Cardiac septum (tissue), 1 donor: ENCODE results near the gene CCL17. TPM values are rescaled to one million over a fixed set of nuclear protein-coding genes. Genes with fewer than 3 reads are reported as not detected.
"Not testable (repeated sequence)": the region's sequence is repeated elsewhere in the genome, so short reads cannot be mapped to it uniquely, and the experiment has no call there.

Source experiments
- DNase-seq: peaks from one replicate; pipeline ENCODE4 v3.0.0-alpha.2; 2020; ENCODE audit warnings: low spot score
- intact Hi-C: fragments of 100-400 bp; cut with DNase I; formaldehyde crosslinking; loops from one replicate; pipeline ENCODE4 v1.14.0; 2022
- total RNA-seq: library from RNA; stranded (reverse); fragmentation: NEBNext Ultra II Directional; extraction: Animal tissue kit (Norgen Biotek cat#: 25700); gene quantifications from one replicate; pipeline ENCODE4 v1.2.1, GENCODE V29; 2021
- donor health status: DM: no; HTN: no; CAD: no.

Gene CCL17
- total RNA-seq, 1 donor from 2014 or later, result not detected

- DNase-seq, result no peak
- intact Hi-C loops, result no loop called here
Observed at GRCh38 chr16:57391708-57392107, 12.9 kb upstream of the CCL17 start.

GRCh38 chr16:57392694-57393093, 11.9 kb upstream of the CCL17 start:
- no peak for DNase-seq
- intact Hi-C loops, result no loop called here

GRCh38 chr16:57394444-57394843, 10.1 kb upstream of the CCL17 start:
- no peak for DNase-seq
- intact Hi-C loops, result no loop called here

GRCh38 chr16:57395026-57395425, 9.5 kb upstream of the CCL17 start:
- DNase-seq, result no peak
- intact Hi-C loops, result no loop called here

- intact Hi-C loops, result no loop called here
- DNase-seq, result no peak
Observed at GRCh38 chr16:57396786-57397185, 7.8 kb upstream of the CCL17 start.

- intact Hi-C loops, DNase-seq: not testable (repeated sequence)
Observed at GRCh38 chr16:57397493-57397892, 7.1 kb upstream of the CCL17 start.

GRCh38 chr16:57401943-57402640, 2.5 kb upstream of the CCL17 start:
- no peak for DNase-seq

GRCh38 chr16:57405097-57405496, 530 bp downstream of the CCL17 start:
- no peak for DNase-seq
- intact Hi-C loops, result no loop called here

More at GRCh38 chr16:57401943-57402640, 2.5 kb upstream of the CCL17 start:
- intact Hi-C loops, result no loop called here

GRCh38 chr16:57406881-57407280, 2.3 kb downstream of the CCL17 start:
- intact Hi-C loops, result no loop called here
- DNase-seq, result no peak

- DNase-seq, result no peak
- intact Hi-C loops, result no loop called here
Observed at GRCh38 chr16:57407521-57408353, 3.2 kb downstream of the CCL17 start.

GRCh38 chr16:57409065-57409464, 4.5 kb downstream of the CCL17 start:
- intact Hi-C loops, result no loop called here
- no peak for DNase-seq

- intact Hi-C loops, result loop anchor here (5.0 to 10.0 kb wide), 2 partner anchors 33 to 325 kb away; no protein-coding TSS in a partner anchor
- peak; percentile 71 for DNase-seq
Observed at GRCh38 chr16:57409870-57410587, 5.5 kb downstream of the CCL17 start.

GRCh38 chr16:57411362-57411976, 6.9 kb downstream of the CCL17 start:
- peak; percentile 72 for DNase-seq
- intact Hi-C loops, result loop anchor here (5.0 to 10.0 kb wide), 2 partner anchors 34 to 327 kb away; no protein-coding TSS in a partner anchor

- intact Hi-C loops, result loop anchor here (5.0 to 10.0 kb wide), 2 partner anchors 35 to 328 kb away; no protein-coding TSS in a partner anchor
- peak; percentile 70 for DNase-seq
Observed at GRCh38 chr16:57412584-57412983, 8.0 kb downstream of the CCL17 start.

GRCh38 chr16:57413301-57413730, 8.7 kb downstream of the CCL17 start:
- peak; percentile 63 for DNase-seq
- intact Hi-C loops, result loop anchor here (5.0 to 10.0 kb wide), 2 partner anchors 36 to 329 kb away; no protein-coding TSS in a partner anchor

- DNase-seq, result peak; percentile 63
- intact Hi-C loops, result loop anchor here (5.0 to 10.0 kb wide), 2 partner anchors 36 to 329 kb away; no protein-coding TSS in a partner anchor
Observed at GRCh38 chr16:57413733-57414132, 9.2 kb downstream of the CCL17 start.

- DNase-seq, result peak; percentile 65
- intact Hi-C loops, result loop anchor here (10.0 kb wide), 1 partner anchor 331 kb away; no protein-coding TSS in a partner anchor
Observed at GRCh38 chr16:57416084-57416483, 11.5 kb downstream of the CCL17 start.

- DNase-seq, result no peak
- intact Hi-C loops, result loop anchor here (2.0 to 10.0 kb wide), 2 partner anchors 99 to 335 kb away; no protein-coding TSS in a partner anchor
Observed at GRCh38 chr16:57419506-57419905, 14.9 kb downstream of the CCL17 start.
